Heart left ventricle (tissue), 13 donors: ENCODE data around the gene NOS1AP.

Source experiments
- CTCF ChIP-seq, 12 donors: fragments of 200-600 bp; sonication (generic) in 4 of 12; IDR thresholded peaks; one replicate each; pipeline versions ENCODE4 v1.5.0 to v1.8.0; 2018 to 2022; ENCODE audit warnings: antibody characterized with exemption in 12 of 12, mild to moderate bottlenecking in 5 of 12
- POLR2A ChIP-seq, 2 donors: fragments of 450-650 bp; IDR thresholded peaks; one replicate each; pipeline ENCODE4 v1.6.1; 2017; ENCODE audit warnings: antibody characterized with exemption in 2 of 2, mild to moderate bottlenecking in 2 of 2, moderate library complexity in 2 of 2
- donor health status: ischemic (EF 13 %, LVEDD 7.1; RV severe dilation, severe dysfunction).
- donor health status: DM: no; HTN: yes; CAD: no.
- donor health status: DM: no; HTN: no; CAD: no.
- donor health status: ischemic (EF 25% LVEDD 6.9; RV normal size, moderate dysfunction).
- donor health status: ischemic (EF 25% LVEDD 5.7; RV mildly dilated, moderate dysfunction).
- donor health status: ischemic (EF 35%, LVEDD 5.7; RV mildly dilated, moderate dysfunction).
- donor health status: nonischemic (EF 11% LVEDD 7.7; RV severe dilation, severe dysfunction).
- donor health status: DM: yes; HTN: yes; CAD: no.
- donor health status: PGD.
- donor health status: ischemic (EF 29% LVEDD 5.4; RV normal size, mild dysfunction).
- donor health status: nonischemic (EF 23%, LVEDD 6.1; RV moderate dilation, normal function).

DNA sequence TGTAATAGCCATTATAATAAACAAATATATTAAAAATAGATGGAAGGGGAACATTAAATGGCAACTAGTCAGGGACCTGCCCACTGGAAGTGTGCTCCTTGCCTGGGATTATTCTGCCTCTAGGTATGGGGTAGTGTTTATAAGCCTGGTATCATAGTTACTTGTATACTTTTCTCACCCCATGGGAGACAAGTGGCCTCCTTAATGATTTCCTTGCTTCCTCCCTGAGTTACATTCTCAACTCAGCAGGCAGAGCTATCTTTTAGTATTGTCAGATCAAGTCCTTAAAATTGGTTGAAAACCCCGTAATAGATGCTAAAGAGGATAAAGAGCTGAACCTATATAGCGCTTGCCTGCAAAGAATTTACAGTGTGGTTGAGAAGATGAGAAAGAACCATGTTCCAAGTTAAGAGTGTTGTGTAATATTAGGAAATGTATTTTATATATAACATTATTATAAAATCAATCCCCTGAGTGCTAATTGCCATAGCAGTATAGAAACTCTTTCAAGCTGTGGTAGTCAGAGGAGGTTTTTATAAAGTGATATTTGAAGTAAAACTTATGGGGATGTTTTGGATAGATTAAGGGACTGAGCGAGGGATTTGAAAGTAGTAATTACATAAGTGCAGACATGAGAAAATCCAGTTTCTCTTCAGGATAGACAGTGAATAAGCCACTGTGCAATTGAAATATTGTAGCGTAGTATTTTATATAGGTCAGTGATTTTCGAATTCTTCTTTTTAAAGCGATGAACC, 200.7 kb downstream of the NOS1AP start:
- no peak for TF ChIP-seq POLR2A (IDR thresholded peaks at IDR 0.05)
- TF ChIP-seq CTCF (IDR thresholded peaks at IDR 0.05), result no peak
